ENCODE results near the gene SHD. TPM values are rescaled to one million over a fixed set of nuclear protein-coding genes. Genes with fewer than 3 reads are reported as not detected.

The SHD gene
- total and polyA plus RNA-seq, 2 experiments from 2014 or later = 1.8 to 8.0 TPM

DNA sequence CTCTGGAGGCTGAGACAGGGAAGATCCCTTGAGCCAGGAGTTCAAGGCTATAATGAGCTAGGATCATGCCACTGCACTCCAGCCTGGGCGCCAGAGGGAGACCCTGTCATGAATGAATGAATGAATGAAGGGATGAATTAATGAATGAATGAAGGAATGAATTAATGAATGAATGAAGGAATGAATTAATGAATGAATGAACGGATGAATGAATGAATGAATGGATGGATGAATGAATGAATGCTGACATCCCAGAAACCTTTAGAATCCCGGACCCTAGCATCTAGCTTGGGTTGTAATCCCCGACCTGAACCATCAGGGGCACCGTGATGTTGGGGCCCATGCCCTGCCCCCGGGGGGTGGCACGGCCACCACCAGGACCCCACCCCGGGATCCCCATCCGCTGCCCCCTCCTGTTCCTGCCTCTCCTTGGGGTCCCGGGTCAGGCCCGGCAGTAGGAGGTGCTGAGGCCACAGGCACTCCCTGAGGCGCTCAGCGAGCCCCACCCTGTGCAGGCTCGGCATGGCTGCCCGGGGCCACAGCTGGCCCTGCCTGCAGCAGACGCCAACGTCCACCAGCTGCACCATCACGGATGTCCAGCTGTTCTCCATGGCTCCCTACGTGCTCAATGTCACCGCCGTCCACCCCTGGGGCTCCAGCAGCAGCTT is 46.3 kb upstream of the SHD start (continued):
- TF ChIP-seq, protein P1, sequence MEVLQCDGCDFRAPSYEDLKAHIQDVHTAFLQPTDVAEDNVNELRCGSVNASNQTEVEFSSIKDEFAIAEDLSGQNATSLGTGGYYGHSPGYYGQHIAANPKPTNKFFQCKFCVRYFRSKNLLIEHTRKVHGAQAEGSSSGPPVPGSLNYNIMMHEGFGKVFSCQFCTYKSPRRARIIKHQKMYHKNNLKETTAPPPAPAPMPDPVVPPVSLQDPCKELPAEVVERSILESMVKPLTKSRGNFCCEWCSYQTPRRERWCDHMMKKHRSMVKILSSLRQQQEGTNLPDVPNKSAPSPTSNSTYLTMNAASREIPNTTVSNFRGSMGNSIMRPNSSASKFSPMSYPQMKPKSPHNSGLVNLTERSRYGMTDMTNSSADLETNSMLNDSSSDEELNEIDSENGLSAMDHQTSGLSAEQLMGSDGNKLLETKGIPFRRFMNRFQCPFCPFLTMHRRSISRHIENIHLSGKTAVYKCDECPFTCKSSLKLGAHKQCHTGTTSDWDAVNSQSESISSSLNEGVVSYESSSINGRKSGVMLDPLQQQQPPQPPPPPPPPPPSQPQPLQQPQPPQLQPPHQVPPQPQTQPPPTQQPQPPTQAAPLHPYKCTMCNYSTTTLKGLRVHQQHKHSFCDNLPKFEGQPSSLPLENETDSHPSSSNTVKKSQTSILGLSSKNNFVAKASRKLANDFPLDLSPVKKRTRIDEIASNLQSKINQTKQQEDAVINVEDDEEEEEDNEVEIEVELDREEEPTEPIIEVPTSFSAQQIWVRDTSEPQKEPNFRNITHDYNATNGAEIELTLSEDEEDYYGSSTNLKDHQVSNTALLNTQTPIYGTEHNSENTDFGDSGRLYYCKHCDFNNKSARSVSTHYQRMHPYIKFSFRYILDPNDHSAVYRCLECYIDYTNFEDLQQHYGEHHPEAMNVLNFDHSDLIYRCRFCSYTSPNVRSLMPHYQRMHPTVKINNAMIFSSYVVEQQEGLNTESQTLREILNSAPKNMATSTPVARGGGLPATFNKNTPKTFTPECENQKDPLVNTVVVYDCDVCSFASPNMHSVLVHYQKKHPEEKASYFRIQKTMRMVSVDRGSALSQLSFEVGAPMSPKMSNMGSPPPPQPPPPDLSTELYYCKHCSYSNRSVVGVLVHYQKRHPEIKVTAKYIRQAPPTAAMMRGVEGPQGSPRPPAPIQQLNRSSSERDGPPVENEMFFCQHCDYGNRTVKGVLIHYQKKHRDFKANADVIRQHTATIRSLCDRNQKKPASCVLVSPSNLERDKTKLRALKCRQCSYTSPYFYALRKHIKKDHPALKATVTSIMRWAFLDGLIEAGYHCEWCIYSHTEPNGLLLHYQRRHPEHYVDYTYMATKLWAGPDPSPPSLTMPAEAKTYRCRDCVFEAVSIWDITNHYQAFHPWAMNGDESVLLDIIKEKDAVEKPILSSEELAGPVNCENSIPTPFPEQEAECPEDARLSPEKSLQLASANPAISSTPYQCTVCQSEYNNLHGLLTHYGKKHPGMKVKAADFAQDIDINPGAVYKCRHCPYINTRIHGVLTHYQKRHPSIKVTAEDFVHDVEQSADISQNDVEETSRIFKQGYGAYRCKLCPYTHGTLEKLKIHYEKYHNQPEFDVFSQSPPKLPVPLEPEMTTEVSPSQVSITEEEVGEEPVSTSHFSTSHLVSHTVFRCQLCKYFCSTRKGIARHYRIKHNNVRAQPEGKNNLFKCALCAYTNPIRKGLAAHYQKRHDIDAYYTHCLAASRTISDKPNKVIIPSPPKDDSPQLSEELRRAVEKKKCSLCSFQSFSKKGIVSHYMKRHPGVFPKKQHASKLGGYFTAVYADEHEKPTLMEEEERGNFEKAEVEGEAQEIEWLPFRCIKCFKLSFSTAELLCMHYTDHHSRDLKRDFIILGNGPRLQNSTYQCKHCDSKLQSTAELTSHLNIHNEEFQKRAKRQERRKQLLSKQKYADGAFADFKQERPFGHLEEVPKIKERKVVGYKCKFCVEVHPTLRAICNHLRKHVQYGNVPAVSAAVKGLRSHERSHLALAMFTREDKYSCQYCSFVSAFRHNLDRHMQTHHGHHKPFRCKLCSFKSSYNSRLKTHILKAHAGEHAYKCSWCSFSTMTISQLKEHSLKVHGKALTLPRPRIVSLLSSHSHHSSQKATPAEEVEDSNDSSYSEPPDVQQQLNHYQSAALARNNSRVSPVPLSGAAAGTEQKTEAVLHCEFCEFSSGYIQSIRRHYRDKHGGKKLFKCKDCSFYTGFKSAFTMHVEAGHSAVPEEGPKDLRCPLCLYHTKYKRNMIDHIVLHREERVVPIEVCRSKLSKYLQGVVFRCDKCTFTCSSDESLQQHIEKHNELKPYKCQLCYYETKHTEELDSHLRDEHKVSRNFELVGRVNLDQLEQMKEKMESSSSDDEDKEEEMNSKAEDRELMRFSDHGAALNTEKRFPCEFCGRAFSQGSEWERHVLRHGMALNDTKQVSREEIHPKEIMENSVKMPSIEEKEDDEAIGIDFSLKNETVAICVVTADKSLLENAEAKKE (CRISPR knock-in tag; IDR thresholded peaks at IDR 0.05) = no peak
- TF ChIP-seq, protein P2, sequence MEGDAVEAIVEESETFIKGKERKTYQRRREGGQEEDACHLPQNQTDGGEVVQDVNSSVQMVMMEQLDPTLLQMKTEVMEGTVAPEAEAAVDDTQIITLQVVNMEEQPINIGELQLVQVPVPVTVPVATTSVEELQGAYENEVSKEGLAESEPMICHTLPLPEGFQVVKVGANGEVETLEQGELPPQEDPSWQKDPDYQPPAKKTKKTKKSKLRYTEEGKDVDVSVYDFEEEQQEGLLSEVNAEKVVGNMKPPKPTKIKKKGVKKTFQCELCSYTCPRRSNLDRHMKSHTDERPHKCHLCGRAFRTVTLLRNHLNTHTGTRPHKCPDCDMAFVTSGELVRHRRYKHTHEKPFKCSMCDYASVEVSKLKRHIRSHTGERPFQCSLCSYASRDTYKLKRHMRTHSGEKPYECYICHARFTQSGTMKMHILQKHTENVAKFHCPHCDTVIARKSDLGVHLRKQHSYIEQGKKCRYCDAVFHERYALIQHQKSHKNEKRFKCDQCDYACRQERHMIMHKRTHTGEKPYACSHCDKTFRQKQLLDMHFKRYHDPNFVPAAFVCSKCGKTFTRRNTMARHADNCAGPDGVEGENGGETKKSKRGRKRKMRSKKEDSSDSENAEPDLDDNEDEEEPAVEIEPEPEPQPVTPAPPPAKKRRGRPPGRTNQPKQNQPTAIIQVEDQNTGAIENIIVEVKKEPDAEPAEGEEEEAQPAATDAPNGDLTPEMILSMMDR (conservative IDR thresholded peaks at IDR 0.05; ENCODE audit: low read depth in 2 of 2) = no peak

DNA sequence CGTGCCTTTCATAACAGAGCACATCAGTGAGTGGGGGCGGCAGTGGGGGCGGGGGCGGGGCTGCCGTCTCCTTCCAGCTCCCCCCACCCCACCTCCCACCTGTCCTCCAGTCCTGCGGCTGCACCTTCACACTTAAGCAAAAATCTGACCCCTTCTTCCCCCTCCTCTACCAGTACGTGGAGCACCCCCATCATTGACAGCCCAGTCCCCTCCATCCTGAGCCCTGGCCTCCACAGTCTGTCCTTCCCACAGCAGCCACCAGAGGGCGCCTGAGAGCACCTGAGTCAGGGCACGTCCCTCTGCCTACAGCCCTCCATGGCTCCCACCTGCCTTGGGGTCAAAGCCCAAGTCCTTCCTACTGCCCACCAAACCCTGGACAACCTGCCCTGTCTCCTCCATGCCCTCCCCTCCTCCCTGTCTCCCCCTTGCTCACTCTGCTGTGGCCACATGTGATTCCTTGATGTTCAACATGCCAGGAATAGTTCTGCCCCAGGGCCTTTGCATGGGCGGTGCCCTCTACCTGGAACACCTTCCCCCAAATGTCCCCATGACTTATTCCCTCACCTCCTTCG is 45.7 kb upstream of the SHD start:
- H3K4me3 ChIP-seq = no peak overlapping the region
- H3K4me2 ChIP-seq = no peak overlapping the region
- H3K27me3 ChIP-seq (ENCODE audit: insufficient read depth) = no peaks in the 10 kb centered on the region
- H3K27me3 Mint-ChIP-seq (ENCODE audit: insufficient read depth, low read depth, poor library complexity) = peaks cover 10% of the 10 kb centered on the region
- no peaks in the 10 kb centered on the region for H3K9me2 ChIP-seq (ENCODE audit: insufficient read depth)
- no peaks in the 10 kb centered on the region for H3K4me1 Mint-ChIP-seq
- H4K20me1 ChIP-seq (replicated peaks; ENCODE audit: insufficient read depth) = no peaks in the 10 kb centered on the region
- TF ChIP-seq POLR2AphosphoS5 (IDR thresholded peaks at IDR 0.05; ENCODE audit: low read depth) = no peak
- no peak for TF ChIP-seq JUNB (IDR thresholded peaks at IDR 0.05; ENCODE audit: unreplicated experiment)
- TF ChIP-seq ZNF331 (CRISPR knock-in tag; IDR thresholded peaks at IDR 0.05; ENCODE audit: low read depth) = 0 out of 2 replicates have a peak, but pooled peaks have one; percentile 12
- no peak for TF ChIP-seq EZH2phosphoT487 (IDR thresholded peaks at IDR 0.05; ENCODE audit: unreplicated experiment)
- TF ChIP-seq, protein P3, sequence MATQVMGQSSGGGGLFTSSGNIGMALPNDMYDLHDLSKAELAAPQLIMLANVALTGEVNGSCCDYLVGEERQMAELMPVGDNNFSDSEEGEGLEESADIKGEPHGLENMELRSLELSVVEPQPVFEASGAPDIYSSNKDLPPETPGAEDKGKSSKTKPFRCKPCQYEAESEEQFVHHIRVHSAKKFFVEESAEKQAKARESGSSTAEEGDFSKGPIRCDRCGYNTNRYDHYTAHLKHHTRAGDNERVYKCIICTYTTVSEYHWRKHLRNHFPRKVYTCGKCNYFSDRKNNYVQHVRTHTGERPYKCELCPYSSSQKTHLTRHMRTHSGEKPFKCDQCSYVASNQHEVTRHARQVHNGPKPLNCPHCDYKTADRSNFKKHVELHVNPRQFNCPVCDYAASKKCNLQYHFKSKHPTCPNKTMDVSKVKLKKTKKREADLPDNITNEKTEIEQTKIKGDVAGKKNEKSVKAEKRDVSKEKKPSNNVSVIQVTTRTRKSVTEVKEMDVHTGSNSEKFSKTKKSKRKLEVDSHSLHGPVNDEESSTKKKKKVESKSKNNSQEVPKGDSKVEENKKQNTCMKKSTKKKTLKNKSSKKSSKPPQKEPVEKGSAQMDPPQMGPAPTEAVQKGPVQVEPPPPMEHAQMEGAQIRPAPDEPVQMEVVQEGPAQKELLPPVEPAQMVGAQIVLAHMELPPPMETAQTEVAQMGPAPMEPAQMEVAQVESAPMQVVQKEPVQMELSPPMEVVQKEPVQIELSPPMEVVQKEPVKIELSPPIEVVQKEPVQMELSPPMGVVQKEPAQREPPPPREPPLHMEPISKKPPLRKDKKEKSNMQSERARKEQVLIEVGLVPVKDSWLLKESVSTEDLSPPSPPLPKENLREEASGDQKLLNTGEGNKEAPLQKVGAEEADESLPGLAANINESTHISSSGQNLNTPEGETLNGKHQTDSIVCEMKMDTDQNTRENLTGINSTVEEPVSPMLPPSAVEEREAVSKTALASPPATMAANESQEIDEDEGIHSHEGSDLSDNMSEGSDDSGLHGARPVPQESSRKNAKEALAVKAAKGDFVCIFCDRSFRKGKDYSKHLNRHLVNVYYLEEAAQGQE (IDR thresholded peaks at IDR 0.05; ENCODE audit: unreplicated experiment) = no peak
- TF ChIP-seq, protein P2 (conservative IDR thresholded peaks at IDR 0.05; ENCODE audit: low read depth in 2 of 2) = peak; percentile 90 to 93
- DNase-seq (ENCODE audit: low spot score) (peak; percentile 84), ATAC-seq (peak; percentile 77)
- no peaks in the 10 kb centered on the region for H3K36me3 Mint-ChIP-seq (ENCODE audit: low read depth)
- no peak overlapping the region for H2AFZ ChIP-seq
- H3K4me1 ChIP-seq (ENCODE audit: insufficient read depth) = no peaks in the 10 kb centered on the region; the same call in 1 of the 2 replicates
- H3K9me3 Mint-ChIP-seq = no peaks in the 10 kb centered on the region
- no peak overlapping the region for H3K27ac ChIP-seq (ENCODE audit: low read depth)
- H3K36me3 ChIP-seq (ENCODE audit: insufficient read depth) = no peaks in the 10 kb centered on the region
- H3K27ac Mint-ChIP-seq = no peak overlapping the region
- no peaks in the 10 kb centered on the region for H3K79me2 ChIP-seq (replicated peaks; ENCODE audit: insufficient read depth)
- H3F3A ChIP-seq (replicated peaks; ENCODE audit: low read depth) = 0 out of 2 replicates have a peak, but pooled peaks cover 3% of the 10 kb centered on the region
- H3K4me3 Mint-ChIP-seq = no peak overlapping the region

Data from GM23338 (cell line).